GM12801 (cell line): ENCODE measurements around the gene SHROOM3.

Experiments used
- TF ChIP-seq, protein P1 (sequence below): IDR thresholded peaks from one replicate; pipeline ENCODE4 v1.5.1; 2011; ENCODE audit warnings: control low read depth; ENCODE audit not compliant: insufficient read length; ENCODE audit errors: extremely low read depth

The SHROOM3 gene

DNA sequence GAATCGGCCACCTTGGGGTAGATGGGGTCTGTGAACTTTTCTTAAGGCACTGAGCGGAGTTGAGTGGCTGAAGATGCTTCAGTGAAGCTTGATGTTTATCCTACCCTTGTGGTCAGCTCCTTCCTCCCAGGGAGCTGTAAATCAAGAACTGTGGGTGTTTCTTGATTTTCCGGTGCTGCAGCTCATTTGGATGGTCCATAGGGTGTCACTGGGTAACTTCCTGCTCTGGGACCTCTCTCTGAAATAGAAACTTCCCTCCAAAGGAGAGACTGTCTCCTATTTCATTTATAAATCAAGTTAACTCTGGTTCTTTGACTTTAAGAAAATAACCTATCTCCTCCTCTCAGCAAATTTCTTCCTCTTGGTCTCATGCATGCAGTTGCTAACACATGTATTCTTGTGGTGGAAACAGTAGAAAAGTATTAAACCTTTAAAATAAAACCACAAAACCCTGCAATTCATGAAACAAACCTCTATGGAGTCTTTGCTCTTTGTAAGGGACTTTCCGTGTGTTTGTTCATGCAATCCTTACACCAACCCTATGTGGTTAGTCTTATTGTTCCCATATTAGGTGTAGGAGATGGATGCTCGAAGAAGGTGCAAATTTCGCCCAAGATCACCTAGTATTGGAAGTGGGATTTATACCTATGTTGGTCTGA lies 110.3 kb downstream of the SHROOM3 start:
- TF ChIP-seq, protein P1, sequence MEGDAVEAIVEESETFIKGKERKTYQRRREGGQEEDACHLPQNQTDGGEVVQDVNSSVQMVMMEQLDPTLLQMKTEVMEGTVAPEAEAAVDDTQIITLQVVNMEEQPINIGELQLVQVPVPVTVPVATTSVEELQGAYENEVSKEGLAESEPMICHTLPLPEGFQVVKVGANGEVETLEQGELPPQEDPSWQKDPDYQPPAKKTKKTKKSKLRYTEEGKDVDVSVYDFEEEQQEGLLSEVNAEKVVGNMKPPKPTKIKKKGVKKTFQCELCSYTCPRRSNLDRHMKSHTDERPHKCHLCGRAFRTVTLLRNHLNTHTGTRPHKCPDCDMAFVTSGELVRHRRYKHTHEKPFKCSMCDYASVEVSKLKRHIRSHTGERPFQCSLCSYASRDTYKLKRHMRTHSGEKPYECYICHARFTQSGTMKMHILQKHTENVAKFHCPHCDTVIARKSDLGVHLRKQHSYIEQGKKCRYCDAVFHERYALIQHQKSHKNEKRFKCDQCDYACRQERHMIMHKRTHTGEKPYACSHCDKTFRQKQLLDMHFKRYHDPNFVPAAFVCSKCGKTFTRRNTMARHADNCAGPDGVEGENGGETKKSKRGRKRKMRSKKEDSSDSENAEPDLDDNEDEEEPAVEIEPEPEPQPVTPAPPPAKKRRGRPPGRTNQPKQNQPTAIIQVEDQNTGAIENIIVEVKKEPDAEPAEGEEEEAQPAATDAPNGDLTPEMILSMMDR, result no peak

GRCh38 chr4:76546327-76546726 lies 111.3 kb downstream of the SHROOM3 start:
- TF ChIP-seq, protein P1, result no peak

GRCh38 chr4:76546759-76547742 lies 112.0 kb downstream of the SHROOM3 start:
- TF ChIP-seq, protein P1, result no peak

DNA sequence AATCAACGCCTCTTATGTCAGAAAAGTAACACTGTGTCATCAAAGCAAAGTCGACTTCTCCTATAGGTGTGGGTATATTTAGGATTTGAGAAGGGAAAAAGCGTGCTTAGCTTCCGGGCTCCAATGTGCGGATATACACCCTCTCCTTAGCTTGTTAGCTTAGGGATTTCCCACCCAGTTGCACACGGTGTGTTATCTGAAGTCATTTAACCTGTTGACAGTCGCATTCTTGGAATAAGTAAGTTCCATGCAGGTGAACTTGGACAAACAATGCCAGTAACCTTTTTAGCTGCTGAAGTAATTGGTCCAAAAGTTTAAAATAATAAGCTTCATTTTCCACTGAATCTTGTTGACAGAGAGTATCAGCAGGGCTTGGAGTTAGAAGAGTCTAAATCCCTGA lies 113.7 kb downstream of the SHROOM3 start:
- TF ChIP-seq, protein P1, result no peak

GRCh38 chr4:76549765-76550164 lies 114.7 kb downstream of the SHROOM3 start:
- TF ChIP-seq, protein P1, result no peak

DNA sequence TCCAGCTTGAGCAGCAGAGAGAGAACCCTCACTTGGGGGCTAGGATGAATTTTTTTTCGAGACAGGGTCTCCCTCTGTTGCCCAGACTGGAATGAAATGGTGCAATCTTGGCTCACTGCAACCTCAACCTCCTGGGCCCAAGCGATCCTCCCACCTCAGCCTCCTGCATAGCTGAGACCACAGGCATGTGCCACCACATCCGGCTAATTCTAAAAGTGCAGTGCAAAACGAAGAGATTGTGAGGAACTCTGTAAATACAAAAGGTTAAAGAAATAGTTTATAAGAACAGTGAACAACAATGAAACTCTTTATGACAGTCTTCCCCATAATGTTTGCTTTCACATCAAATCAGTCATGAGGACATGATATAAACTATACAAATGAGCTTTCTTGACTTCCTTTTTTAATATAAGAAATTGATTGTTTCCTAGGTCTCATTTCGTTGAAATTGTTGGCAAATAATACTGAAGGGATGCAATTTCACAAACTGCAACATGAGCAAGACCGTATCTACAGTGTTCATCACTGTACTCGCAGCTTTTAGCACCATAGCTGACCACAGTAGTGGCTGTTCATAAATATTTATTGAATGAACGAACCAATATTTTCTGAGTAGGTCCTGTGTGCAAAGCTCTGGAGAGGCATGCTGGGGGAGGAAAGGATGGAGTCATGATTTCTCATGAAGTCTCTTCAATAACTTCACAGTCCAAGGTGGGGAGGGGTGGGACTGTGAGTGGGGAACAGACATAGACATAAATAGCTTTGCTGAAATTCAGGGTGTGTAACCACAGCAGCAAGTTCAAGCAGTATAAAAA lies 116.1 kb downstream of the SHROOM3 start:
- TF ChIP-seq, protein P1, result no peak

DNA sequence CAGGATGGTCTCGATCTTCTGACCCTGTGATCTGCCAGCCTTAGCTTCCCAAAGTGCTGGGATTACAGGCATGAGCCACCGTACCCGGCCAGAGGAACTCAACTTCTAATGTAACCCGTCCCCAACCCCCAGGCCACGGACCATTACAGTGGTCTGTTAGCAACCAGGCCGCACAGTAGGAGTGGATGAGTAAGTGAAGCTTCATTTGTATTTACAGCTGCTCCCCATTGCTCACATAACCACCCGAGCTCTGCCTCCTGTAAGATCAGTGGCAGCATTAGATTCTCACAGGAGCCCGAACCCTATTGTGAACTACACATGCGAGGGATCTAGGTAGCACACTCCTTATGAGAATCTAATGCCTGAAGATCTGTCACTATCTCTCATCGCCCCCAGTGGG lies 119.6 kb downstream of the SHROOM3 start:
- TF ChIP-seq, protein P1, result no peak
